Measurements from ENCODE around the gene LRRC3. TPM values are rescaled to one million over a fixed set of nuclear protein-coding genes. Genes with fewer than 3 reads are reported as not detected.

LRRC3 gene
- total RNA-seq, 1 donor from 2014 or later: 4.0 TPM

GRCh38 chr21:44464351-44464750 is 9.0 kb downstream of the LRRC3 start:
- intact Hi-C loops (cut with DNase I): no loop called here
- Histone ChIP-seq H3K36me3 (no peaks in the 10 kb centered on the region), H3K27ac (no peak overlapping the region), H3K4me3 (no peak overlapping the region), H3K27me3 (ENCODE audit: low read depth) (peaks cover 4% of the 10 kb centered on the region), H3K9me3 (no peaks in the 10 kb centered on the region), H3K4me1 (no peaks in the 10 kb centered on the region)
- no peak for TF ChIP-seq CTCF (IDR thresholded peaks at IDR 0.05)
- no peak for DNase-seq
- ATAC-seq: no peak

GRCh38 chr21:44466351-44466954 is 11.1 kb downstream of the LRRC3 start:
- ATAC-seq: no peak
- no peaks in the 10 kb centered on the region for H3K9me3 ChIP-seq
- TF ChIP-seq CTCF (IDR thresholded peaks at IDR 0.05): no peak
- intact Hi-C loops (cut with DNase I): no loop called here
- H3K4me3 ChIP-seq: no peak overlapping the region
- no peaks in the 10 kb centered on the region for H3K36me3 ChIP-seq
- H3K4me1 ChIP-seq: no peaks in the 10 kb centered on the region
- peaks cover 4% of the 10 kb centered on the region for H3K27me3 ChIP-seq (ENCODE audit: low read depth)
- DNase-seq: no peak
- H3K27ac ChIP-seq: no peak overlapping the region

- DNase-seq: no peak
- Histone ChIP-seq H3K9me3 (no peaks in the 10 kb centered on the region), H3K27me3 (ENCODE audit: low read depth) (peaks cover 4% of the 10 kb centered on the region), H3K36me3 (no peaks in the 10 kb centered on the region), H3K27ac (no peak overlapping the region), H3K4me3 (no peak overlapping the region), H3K4me1 (no peaks in the 10 kb centered on the region)
- intact Hi-C loops (cut with DNase I): no loop called here
- ATAC-seq: no peak
- TF ChIP-seq CTCF (IDR thresholded peaks at IDR 0.05): no peak
Measured at GRCh38 chr21:44466996-44467858, 11.9 kb downstream of the LRRC3 start.

- no peak for TF ChIP-seq CTCF (IDR thresholded peaks at IDR 0.05)
- DNase-seq: no peak
- H3K36me3 ChIP-seq: no peaks in the 10 kb centered on the region
- no peak overlapping the region for H3K27ac ChIP-seq
- peaks cover 4% of the 10 kb centered on the region for H3K27me3 ChIP-seq (ENCODE audit: low read depth)
- H3K4me1 ChIP-seq: no peaks in the 10 kb centered on the region
- no peak overlapping the region for H3K4me3 ChIP-seq
- no peak for ATAC-seq
- no peaks in the 10 kb centered on the region for H3K9me3 ChIP-seq
- intact Hi-C loops (cut with DNase I): no loop called here
Measured at GRCh38 chr21:44467859-44468195, 12.5 kb downstream of the LRRC3 start.

- H3K36me3 ChIP-seq: no peaks in the 10 kb centered on the region
- intact Hi-C loops (cut with DNase I): no loop called here
- no peak for TF ChIP-seq CTCF (IDR thresholded peaks at IDR 0.05)
- DNase-seq (no peak), ATAC-seq (no peak)
- no peaks in the 10 kb centered on the region for H3K9me3 ChIP-seq
- no peak overlapping the region for H3K27ac ChIP-seq
- H3K4me1 ChIP-seq: no peaks in the 10 kb centered on the region
- H3K27me3 ChIP-seq (ENCODE audit: low read depth): no peaks in the 10 kb centered on the region
- no peak overlapping the region for H3K4me3 ChIP-seq
Measured at GRCh38 chr21:44471341-44471740, 16.0 kb downstream of the LRRC3 start.
